ENCODE results near the gene KRTAP10-7.

Gene KRTAP10-7

DNA sequence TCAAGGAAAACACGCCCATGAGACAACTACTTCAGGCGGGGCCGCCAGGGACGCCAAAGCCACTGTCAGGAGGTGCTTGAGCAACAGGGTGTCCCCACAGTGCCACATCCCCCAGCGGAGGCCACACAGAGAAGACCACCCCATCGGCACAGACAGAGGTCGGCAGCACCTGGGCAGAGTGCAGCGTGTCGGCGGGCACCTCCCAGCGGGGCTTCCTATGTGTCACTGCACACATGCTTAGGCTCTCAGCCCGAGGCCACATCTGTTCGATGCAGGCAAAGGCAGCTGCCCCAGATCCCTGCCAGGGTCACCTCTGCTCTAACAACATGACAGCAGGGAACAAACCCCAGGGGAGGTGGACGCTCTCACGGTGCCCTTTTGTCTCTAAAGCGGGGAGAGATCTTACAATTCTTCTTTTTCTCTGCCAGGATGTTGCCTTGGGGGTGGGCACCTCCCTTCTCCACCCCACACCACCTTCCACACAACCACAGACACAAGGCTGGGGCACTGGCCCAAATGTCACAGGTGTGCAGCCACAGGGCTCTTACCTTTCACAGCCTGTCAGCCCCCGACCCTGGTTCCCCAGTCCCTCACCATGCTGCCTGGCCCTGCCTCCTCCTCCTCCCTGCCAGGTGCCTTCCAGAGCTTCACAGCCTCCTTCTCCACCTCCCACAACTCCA, 15.7 kb downstream of the KRTAP10-7 start:
- Histone ChIP-seq H3K4me2 (ENCODE audit: low read depth, low read length) (no peak overlapping the region), H4K20me1 (ENCODE audit: insufficient read depth, low read length) (no peaks in the 10 kb centered on the region), H2AFZ (ENCODE audit: low read length) (no peak overlapping the region), H3K4me1 (ENCODE audit: low read length) (no peaks in the 10 kb centered on the region), H3K36me3 (replicated peaks; ENCODE audit: insufficient read depth, low read length) (no peaks in the 10 kb centered on the region), H3K9ac (ENCODE audit: low read length) (no peak overlapping the region), H3K4me3 (ENCODE audit: low read length) (no peak overlapping the region), H3F3A (ENCODE audit: insufficient read depth, low read length) (no peaks in the 10 kb centered on the region), H3K27ac (ENCODE audit: low read length) (no peak overlapping the region), H3K9me2 (replicated peaks; ENCODE audit: insufficient read depth, low read length) (no peaks in the 10 kb centered on the region), H3K79me2 (ENCODE audit: low read length) (no peaks in the 10 kb centered on the region), H3K27me3 (replicated peaks; ENCODE audit: insufficient read depth, low read length) (peaks cover 94% of the 10 kb centered on the region), H3K9me3 (replicated peaks; ENCODE audit: insufficient read depth, low read length) (no peaks in the 10 kb centered on the region)
- TF ChIP-seq, protein P1, sequence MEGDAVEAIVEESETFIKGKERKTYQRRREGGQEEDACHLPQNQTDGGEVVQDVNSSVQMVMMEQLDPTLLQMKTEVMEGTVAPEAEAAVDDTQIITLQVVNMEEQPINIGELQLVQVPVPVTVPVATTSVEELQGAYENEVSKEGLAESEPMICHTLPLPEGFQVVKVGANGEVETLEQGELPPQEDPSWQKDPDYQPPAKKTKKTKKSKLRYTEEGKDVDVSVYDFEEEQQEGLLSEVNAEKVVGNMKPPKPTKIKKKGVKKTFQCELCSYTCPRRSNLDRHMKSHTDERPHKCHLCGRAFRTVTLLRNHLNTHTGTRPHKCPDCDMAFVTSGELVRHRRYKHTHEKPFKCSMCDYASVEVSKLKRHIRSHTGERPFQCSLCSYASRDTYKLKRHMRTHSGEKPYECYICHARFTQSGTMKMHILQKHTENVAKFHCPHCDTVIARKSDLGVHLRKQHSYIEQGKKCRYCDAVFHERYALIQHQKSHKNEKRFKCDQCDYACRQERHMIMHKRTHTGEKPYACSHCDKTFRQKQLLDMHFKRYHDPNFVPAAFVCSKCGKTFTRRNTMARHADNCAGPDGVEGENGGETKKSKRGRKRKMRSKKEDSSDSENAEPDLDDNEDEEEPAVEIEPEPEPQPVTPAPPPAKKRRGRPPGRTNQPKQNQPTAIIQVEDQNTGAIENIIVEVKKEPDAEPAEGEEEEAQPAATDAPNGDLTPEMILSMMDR (IDR thresholded peaks at IDR 0.05; ENCODE audit: low read length) = no peak
- TF ChIP-seq EZH2 (optimal IDR thresholded peaks at IDR 0.05; ENCODE audit: low read depth, low read length) = no peak
- no peak for TF ChIP-seq EZH2phosphoT487 (IDR thresholded peaks at IDR 0.05; ENCODE audit: low read length)
- DNase-seq = no peak

DNA sequence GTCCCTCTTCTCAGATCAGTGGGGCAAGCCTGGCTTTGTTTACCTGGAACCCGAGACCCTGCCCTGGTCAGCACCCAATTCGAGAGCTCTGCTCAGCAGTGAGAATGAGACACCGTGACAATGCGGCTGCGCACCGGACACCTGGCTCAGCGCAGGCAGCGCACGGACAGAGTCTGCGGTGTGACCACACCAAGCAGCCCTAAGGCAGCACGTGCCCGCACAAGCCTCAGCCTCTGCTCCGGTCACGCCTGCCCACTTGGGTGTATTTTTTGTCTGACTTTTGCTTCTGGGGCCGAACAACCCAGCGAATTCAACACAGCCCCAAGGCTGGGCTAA, 16.2 kb downstream of the KRTAP10-7 start:
- DNase-seq = no peak
- no peaks in the 10 kb centered on the region for H3K9me2 ChIP-seq (replicated peaks; ENCODE audit: insufficient read depth, low read length)
- peaks cover 99% of the 10 kb centered on the region for H3K27me3 ChIP-seq (replicated peaks; ENCODE audit: insufficient read depth, low read length)
- TF ChIP-seq, protein P1 (IDR thresholded peaks at IDR 0.05; ENCODE audit: low read length) = no peak
- H3K4me1 ChIP-seq (ENCODE audit: low read length) = no peaks in the 10 kb centered on the region
- no peaks in the 10 kb centered on the region for H4K20me1 ChIP-seq (ENCODE audit: insufficient read depth, low read length)
- H3F3A ChIP-seq (ENCODE audit: insufficient read depth, low read length) = no peaks in the 10 kb centered on the region
- no peaks in the 10 kb centered on the region for H3K79me2 ChIP-seq (ENCODE audit: low read length)
- no peak overlapping the region for H3K27ac ChIP-seq (ENCODE audit: low read length)
- H3K4me2 ChIP-seq (ENCODE audit: low read depth, low read length) = no peak overlapping the region
- H2AFZ ChIP-seq (ENCODE audit: low read length) = no peak overlapping the region
- no peaks in the 10 kb centered on the region for H3K9me3 ChIP-seq (replicated peaks; ENCODE audit: insufficient read depth, low read length)
- no peak overlapping the region for H3K4me3 ChIP-seq (ENCODE audit: low read length)
- H3K9ac ChIP-seq (ENCODE audit: low read length) = no peak overlapping the region
- H3K36me3 ChIP-seq (replicated peaks; ENCODE audit: insufficient read depth, low read length) = no peaks in the 10 kb centered on the region

DNA sequence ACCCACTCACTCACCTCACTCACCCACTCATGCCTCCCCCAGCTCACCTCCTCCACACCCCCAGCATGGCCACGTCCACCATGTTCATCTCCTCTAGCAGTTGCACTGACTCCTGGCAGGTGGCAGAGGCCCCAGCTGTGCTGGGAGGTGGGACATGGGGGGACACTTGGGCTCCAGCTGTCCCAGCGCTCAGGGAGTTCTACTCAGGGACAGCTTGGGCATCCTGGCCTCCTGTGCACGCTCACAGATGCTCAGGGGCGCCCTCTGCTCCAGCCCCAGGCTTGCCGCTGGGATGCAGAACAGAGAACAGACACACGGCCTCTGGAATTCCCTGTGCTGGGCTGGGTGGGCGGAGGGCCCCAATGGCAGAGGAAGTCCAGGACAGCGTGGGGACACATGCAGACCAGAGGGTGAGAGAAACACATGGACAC, 16.7 kb downstream of the KRTAP10-7 start:
- Histone ChIP-seq H3K4me2 (ENCODE audit: low read depth, low read length) (no peak overlapping the region), H3K9me2 (replicated peaks; ENCODE audit: insufficient read depth, low read length) (no peaks in the 10 kb centered on the region), H2AFZ (ENCODE audit: low read length) (no peak overlapping the region), H3K27ac (ENCODE audit: low read length) (no peak overlapping the region), H3K9me3 (replicated peaks; ENCODE audit: insufficient read depth, low read length) (no peaks in the 10 kb centered on the region), H3K79me2 (ENCODE audit: low read length) (no peaks in the 10 kb centered on the region), H3K27me3 (replicated peaks; ENCODE audit: insufficient read depth, low read length) (peaks cover 98% of the 10 kb centered on the region), H3K9ac (ENCODE audit: low read length) (no peak overlapping the region), H3F3A (ENCODE audit: insufficient read depth, low read length) (no peaks in the 10 kb centered on the region), H4K20me1 (ENCODE audit: insufficient read depth, low read length) (no peaks in the 10 kb centered on the region), H3K4me1 (ENCODE audit: low read length) (no peaks in the 10 kb centered on the region), H3K36me3 (replicated peaks; ENCODE audit: insufficient read depth, low read length) (no peaks in the 10 kb centered on the region), H3K4me3 (ENCODE audit: low read length) (no peak overlapping the region)
- TF ChIP-seq, protein P1 (IDR thresholded peaks at IDR 0.05; ENCODE audit: low read length) = no peak
- TF ChIP-seq EZH2 (optimal IDR thresholded peaks at IDR 0.05; ENCODE audit: low read depth, low read length) = no peak
- no peak for TF ChIP-seq EZH2phosphoT487 (IDR thresholded peaks at IDR 0.05; ENCODE audit: low read length)
- no peak for DNase-seq
